Measurements from ENCODE around the gene KLHL26.

Gene KLHL26

GRCh38 chr19:18647807-18648206 is 11.0 kb downstream of the KLHL26 start:
- ATAC-seq (no peak), DNase-seq (ENCODE audit: low spot score in 2 of 2) (no peak)
- Mint-ChIP-seq H3K36me3 (no peaks in the 10 kb centered on the region), H3K9me3 (no peaks in the 10 kb centered on the region), H3K4me1 (peaks cover 32% of the 10 kb centered on the region), H3K27ac (peak overlapping the region; percentile 85), H3K4me3 (no peak overlapping the region)

GRCh38 chr19:18648973-18649315 is 12.1 kb downstream of the KLHL26 start:
- H3K4me3 Mint-ChIP-seq: no peak overlapping the region
- DNase-seq (ENCODE audit: low spot score in 2 of 2) (no peak), ATAC-seq (no peak)
- H3K9me3 Mint-ChIP-seq: no peaks in the 10 kb centered on the region
- no peak overlapping the region for H3K27ac Mint-ChIP-seq
- no peaks in the 10 kb centered on the region for H3K36me3 Mint-ChIP-seq
- peaks cover 32% of the 10 kb centered on the region for H3K4me1 Mint-ChIP-seq

- Mint-ChIP-seq H3K36me3 (no peaks in the 10 kb centered on the region), H3K4me1 (peaks cover 37% of the 10 kb centered on the region), H3K4me3 (no peak overlapping the region), H3K27ac (no peak overlapping the region), H3K9me3 (no peaks in the 10 kb centered on the region)
- ATAC-seq (no peak), DNase-seq (ENCODE audit: low spot score in 2 of 2) (no peak)
Measured at GRCh38 chr19:18649371-18650020, 12.7 kb downstream of the KLHL26 start.

- ATAC-seq: no peak
- Mint-ChIP-seq H3K36me3 (no peaks in the 10 kb centered on the region), H3K4me1 (peaks cover 40% of the 10 kb centered on the region), H3K27ac (no peak overlapping the region), H3K9me3 (no peaks in the 10 kb centered on the region), H3K4me3 (no peak overlapping the region)
- DNase-seq (ENCODE audit: low spot score in 2 of 2): no peak
Measured at GRCh38 chr19:18650021-18650390, 13.2 kb downstream of the KLHL26 start.

- ATAC-seq (no peak), DNase-seq (ENCODE audit: low spot score in 2 of 2) (no peak)
- no peaks in the 10 kb centered on the region for H3K36me3 Mint-ChIP-seq
- H3K4me3 Mint-ChIP-seq: no peak overlapping the region
- no peaks in the 10 kb centered on the region for H3K9me3 Mint-ChIP-seq
- H3K4me1 Mint-ChIP-seq: peaks cover 41% of the 10 kb centered on the region
- H3K27ac Mint-ChIP-seq: no peak overlapping the region
Measured at GRCh38 chr19:18650468-18651041, 13.7 kb downstream of the KLHL26 start.

GRCh38 chr19:18651300-18651699 is 14.5 kb downstream of the KLHL26 start:
- no peak overlapping the region for H3K27ac Mint-ChIP-seq
- no peak overlapping the region for H3K4me3 Mint-ChIP-seq
- DNase-seq (ENCODE audit: low spot score in 2 of 2) (no peak), ATAC-seq (no peak)
- no peaks in the 10 kb centered on the region for H3K9me3 Mint-ChIP-seq
- no peaks in the 10 kb centered on the region for H3K36me3 Mint-ChIP-seq
- H3K4me1 Mint-ChIP-seq: peaks cover 48% of the 10 kb centered on the region

- H3K27ac Mint-ChIP-seq: no peak overlapping the region
- no peaks in the 10 kb centered on the region for H3K36me3 Mint-ChIP-seq
- peaks cover 48% of the 10 kb centered on the region for H3K4me1 Mint-ChIP-seq
- DNase-seq (ENCODE audit: low spot score in 2 of 2) (no peak), ATAC-seq (no peak)
- H3K9me3 Mint-ChIP-seq: no peaks in the 10 kb centered on the region
- no peak overlapping the region for H3K4me3 Mint-ChIP-seq
Measured at GRCh38 chr19:18651733-18652132, 14.9 kb downstream of the KLHL26 start.

GRCh38 chr19:18653853-18654252 is 17.0 kb downstream of the KLHL26 start:
- Mint-ChIP-seq H3K36me3 (peaks cover 5% of the 10 kb centered on the region), H3K4me1 (peaks cover 50% of the 10 kb centered on the region), H3K27ac (no peak overlapping the region), H3K4me3 (no peak overlapping the region), H3K9me3 (no peaks in the 10 kb centered on the region)
- ATAC-seq (no peak), DNase-seq (ENCODE audit: low spot score in 2 of 2) (no peak)

- H3K36me3 Mint-ChIP-seq: peaks cover 5% of the 10 kb centered on the region
- no peaks in the 10 kb centered on the region for H3K9me3 Mint-ChIP-seq
- H3K4me3 Mint-ChIP-seq: no peak overlapping the region
- ATAC-seq (no peak), DNase-seq (ENCODE audit: low spot score in 2 of 2) (no peak)
- peaks cover 50% of the 10 kb centered on the region for H3K4me1 Mint-ChIP-seq
- no peak overlapping the region for H3K27ac Mint-ChIP-seq
Measured at GRCh38 chr19:18654469-18654868, 17.6 kb downstream of the KLHL26 start.

- no peak overlapping the region for H3K4me3 Mint-ChIP-seq
- ATAC-seq (no peak), DNase-seq (ENCODE audit: low spot score in 2 of 2) (no peak)
- no peak overlapping the region for H3K27ac Mint-ChIP-seq
- H3K4me1 Mint-ChIP-seq: peaks cover 50% of the 10 kb centered on the region
- H3K36me3 Mint-ChIP-seq: peaks cover 5% of the 10 kb centered on the region
- no peaks in the 10 kb centered on the region for H3K9me3 Mint-ChIP-seq
Measured at GRCh38 chr19:18655173-18655844, 18.5 kb downstream of the KLHL26 start.

- peaks cover 58% of the 10 kb centered on the region for H3K4me1 Mint-ChIP-seq
- no peak overlapping the region for H3K4me3 Mint-ChIP-seq
- no peaks in the 10 kb centered on the region for H3K9me3 Mint-ChIP-seq
- DNase-seq (ENCODE audit: low spot score in 2 of 2): no peak
- peaks cover 5% of the 10 kb centered on the region for H3K36me3 Mint-ChIP-seq
- H3K27ac Mint-ChIP-seq: peak overlapping the region; percentile 52
- ATAC-seq: no peak
Measured at GRCh38 chr19:18656337-18657086, 19.7 kb downstream of the KLHL26 start.

- DNase-seq (ENCODE audit: low spot score in 2 of 2): no peak
- Mint-ChIP-seq H3K27ac (peak overlapping the region; percentile 77), H3K4me3 (no peak overlapping the region), H3K9me3 (no peaks in the 10 kb centered on the region), H3K4me1 (peaks cover 54% of the 10 kb centered on the region), H3K36me3 (peaks cover 5% of the 10 kb centered on the region)
- ATAC-seq: no peak
Measured at GRCh38 chr19:18657590-18658365, 20.9 kb downstream of the KLHL26 start.

GRCh38 chr19:18658366-18658855 is 21.6 kb downstream of the KLHL26 start:
- Mint-ChIP-seq H3K36me3 (peaks cover 5% of the 10 kb centered on the region), H3K9me3 (no peaks in the 10 kb centered on the region), H3K4me3 (no peak overlapping the region), H3K27ac (peak overlapping the region; percentile 70), H3K4me1 (peaks cover 60% of the 10 kb centered on the region)
- ATAC-seq: no peak
- DNase-seq (ENCODE audit: low spot score in 2 of 2): no peak

GRCh38 chr19:18659281-18660050 is 22.6 kb downstream of the KLHL26 start:
- Mint-ChIP-seq H3K4me1 (peaks cover 58% of the 10 kb centered on the region), H3K4me3 (no peak overlapping the region), H3K9me3 (no peaks in the 10 kb centered on the region), H3K27ac (peak overlapping the region; percentile 70), H3K36me3 (peaks cover 5% of the 10 kb centered on the region)
- ATAC-seq: no peak
- DNase-seq (ENCODE audit: low spot score in 2 of 2): no peak

Data from stimulated activated effector memory CD8-positive, alpha-beta T cell treated with anti-CD3 and anti-CD28 coated beads, Interleukin-12 subunit alpha, Interleukin-12 subunit beta, amount 100 ng/mL, for 72 hours (primary cell).